K562 (cell line): ENCODE data around the gene SERPINA1. TPM values are rescaled to one million over a fixed set of nuclear protein-coding genes. Genes with fewer than 3 reads are reported as not detected.

ENCODE experiments used
- ATAC-seq: fragments of 200-7000 bp; cut with Tn5 transposase; 3 replicates; pipeline ENCODE4 v1.9.1; 2020; ENCODE audit warnings: moderate library complexity
- BruUV-seq: library from RNA; stranded (reverse); fragments of 400-500 nt; replicated peaks from 2 replicates; lab custom pipeline; 2021; lab: Mats Ljungman, UMichigan
- CTCF ChIA-PET: fragments of 300-600 bp; formaldehyde crosslinking; extraction: SDS; loops from one replicate; lab custom pipeline; 2021; ENCODE audit warnings: low intra/inter-chr PET ratio; lab: Yijun Ruan, JAX
- POLR2A ChIA-PET: fragments of 300-600, 350-650 bp; sonication (Branson Sonifier 250); formaldehyde crosslinking; extraction: SDS; loops from one replicate; lab custom pipeline; 2021; ENCODE audit warnings: antibody characterized with exemption, inconsistent platforms; lab: Yijun Ruan, JAX
- DNase-seq, 4 experiments: peaks; one replicate each; pipeline versions ENCODE4 v3.0.0 to v3.0.0-alpha.2; 2011 to 2018; ENCODE audit warnings: low spot score in 3 of 4, mixed read lengths in 3 of 4; ENCODE audit errors: extremely low read depth in 1 of 4
- FAIRE-seq: peaks from 2 replicates; lab custom pipeline; 2011; peaks lifted over from hg19 to GRCh38; lab: Jason Lieb, UNC
- H2AFZ ChIP-seq: 2 replicates; pipeline ENCODE4 v1.6.0; 2011; ENCODE audit warnings: low read depth, low read length, control low read depth, inconsistent platforms
- H3K27ac ChIP-seq: fragments of 200-600 bp; 3 replicates; pipeline ENCODE4 v1.8.0; 2011; ENCODE audit warnings: low read depth, mild to moderate bottlenecking, control low read depth, inconsistent platforms, low read length, moderate library complexity, mixed read lengths; ENCODE audit errors: extremely low read depth
- H3K27me3 ChIP-seq, 2 experiments: fragments of 300-600 bp in 1 of 2; 2 replicates in 1 of 2; 3 replicates in 1 of 2; pipeline versions ENCODE4 v1.6.0 to v1.8.0; 2011; ENCODE audit warnings: inconsistent platforms in 2 of 2, low read length in 2 of 2, mild to moderate bottlenecking in 1 of 2, mixed read lengths in 1 of 2, moderate library complexity in 1 of 2; ENCODE audit not compliant: control insufficient read depth in 2 of 2, insufficient read depth in 2 of 2
- H3K36me3 ChIP-seq: fragments of 300-600 bp; 3 replicates; pipeline ENCODE4 v1.8.0; 2011; ENCODE audit warnings: mild to moderate bottlenecking, low read length, inconsistent platforms; ENCODE audit not compliant: control insufficient read depth, insufficient read depth
- H3K4me1 ChIP-seq, 2 experiments: fragments of 200-600 bp in 1 of 2; replicated peaks in 1 of 2; 2 replicates in 1 of 2; 3 replicates in 1 of 2; pipeline versions ENCODE4 v1.5.1 to v1.8.0; 2011; ENCODE audit warnings: inconsistent platforms in 2 of 2, low read length in 2 of 2, mild to moderate bottlenecking in 1 of 2, mixed read lengths in 1 of 2, moderate library complexity in 1 of 2; ENCODE audit not compliant: control insufficient read depth in 2 of 2, insufficient read depth in 2 of 2
- H3K4me2 ChIP-seq: 2 replicates; pipeline ENCODE4 v1.6.1; 2011; ENCODE audit warnings: low read length, control low read depth, inconsistent platforms, mixed read lengths; ENCODE audit not compliant: insufficient read depth
- H3K4me3 ChIP-seq: fragments of 200-600 bp; sonication (generic), shearing (Covaris generic); 2 replicates; pipeline ENCODE4 v1.5.1; 2016; ENCODE audit warnings: control low read depth, inconsistent platforms
- H3K79me2 ChIP-seq: fragments of 200-600 bp; 3 replicates; pipeline ENCODE4 v1.8.0; 2011; ENCODE audit warnings: low read length, inconsistent platforms; ENCODE audit not compliant: control insufficient read depth, insufficient read depth
- H3K9ac ChIP-seq, 2 experiments: 2 replicates each; pipeline versions ENCODE4 v1.6.0 to v1.6.1; 2011; ENCODE audit warnings: low read depth in 2 of 2, low read length in 2 of 2, control low read depth in 1 of 2, inconsistent platforms in 1 of 2, mild to moderate bottlenecking in 1 of 2, mixed read lengths in 1 of 2; ENCODE audit not compliant: insufficient read depth in 1 of 2
- H3K9me1 ChIP-seq: one replicate; pipeline ENCODE4 v1.6.0; 2011; ENCODE audit warnings: inconsistent platforms, mild to moderate bottlenecking, low read length, moderate library complexity; ENCODE audit not compliant: control insufficient read depth, insufficient read depth
- H3K9me3 ChIP-seq: replicated peaks from 2 replicates; pipeline ENCODE4 v1.5.1; 2011; ENCODE audit warnings: low read depth, low read length, inconsistent platforms; ENCODE audit not compliant: control insufficient read depth, insufficient read depth
- H4K20me1 ChIP-seq: replicated peaks from 2 replicates; pipeline ENCODE4 v1.6.1; 2011; ENCODE audit warnings: low read length, inconsistent platforms, mixed read lengths; ENCODE audit not compliant: control insufficient read depth, insufficient read depth
- ERF ChIP-seq: fragments of 450-650 bp; formaldehyde crosslinking; IDR thresholded peaks from 2 replicates; pipeline ENCODE4 v1.4.0; 2020; ENCODE audit warnings: mild to moderate bottlenecking, mixed read lengths
- TFE3 ChIP-seq: fragments of 450-650 bp; formaldehyde crosslinking; IDR thresholded peaks from 2 replicates; pipeline ENCODE4 v1.4.0; 2020; ENCODE audit warnings: mild to moderate bottlenecking, mixed read lengths
- ZFPM2 ChIP-seq: fragments of 250-450 bp; sonication (Bioruptor Pico); IDR thresholded peaks from 2 replicates; pipeline ENCODE4 v1.5.1; 2022; ENCODE audit warnings: mild to moderate bottlenecking
- ZNF197 ChIP-seq: fragments of 200-800 bp; sonication (Bioruptor generic); IDR thresholded peaks from 2 replicates; pipeline ENCODE4 v1.6.1; 2016; ENCODE audit warnings: low read depth, missing genetic modification characterization, missing compliant biosample characterization
- ZNF318 ChIP-seq, 2 experiments: fragments of 450-650 bp; IDR thresholded peaks; 2 replicates each; pipeline ENCODE4 v1.6.1; 2016; ENCODE audit warnings: mild to moderate bottlenecking in 2 of 2, borderline replicate concordance in 1 of 2, low read depth in 1 of 2, moderate library complexity in 1 of 2
- ZNF76 ChIP-seq: fragments of 250-450 bp; sonication (Bioruptor Pico); IDR thresholded peaks from 2 replicates; pipeline ENCODE4 v1.4.0; 2020; ENCODE audit warnings: mild to moderate bottlenecking, moderate library complexity, borderline replicate concordance
- WGBS: fragments of 100-300 bp; shearing (Covaris generic); methylation state at CpG from one replicate; pipeline ENCODE4 v1.1.6; 2016; ENCODE audit warnings: low coverage, mixed read lengths; ENCODE audit not compliant: insufficient coverage; ENCODE audit errors: missing lambda C conversion rate; 5-methylcytosine and 5-hydroxymethylcytosine counted together
- in situ Hi-C: fragments of 300-500 bp; cut with MboI; formaldehyde crosslinking; loops from 4 replicates; pipeline ENCODE4 v1.15.0; 2018; ENCODE audit warnings: inconsistent platforms, mixed read lengths
- intact Hi-C: fragments of 100-400 bp; cut with micrococcal nuclease; formaldehyde crosslinking; loops from 2 replicates; pipeline ENCODE4 v1.14.2; 2022
- polyA plus RNA-seq, 8 experiments: library from polyadenylated mRNA; depleted of rRNA in 4 of 8; stranded (reverse) in 5 of 8; unstranded in 3 of 8; fragments of >200 nt; fragmentation: Nextera tagmentation in 2 of 8; fragmentation: Illumina TruSeq in 1 of 8; extraction: Ambion mirVana in 2 of 8; extraction: Trizol in 1 of 8; gene quantifications; 2 replicates each; pipeline versions ENCODE4 v1.2.1 to v1.2.3, GENCODE V29; 2011 to 2014; ENCODE audit warnings: inconsistent platforms in 1 of 8, missing spikeins in 1 of 8
- total RNA-seq, 7 experiments: library from RNA; depleted of rRNA in 6 of 7; stranded (reverse); fragments of >200 nt in 6 of 7; fragmentation: Illumina TruSeq in 2 of 7; extraction: Trizol in 2 of 7; gene quantifications; 2 replicates each; pipeline versions ENCODE4 v1.2.1 to v1.2.3, GENCODE V29; 2011 to 2021; ENCODE audit warnings: low replicate concordance in 1 of 7

The SERPINA1 gene
- total and polyA plus RNA-seq, 9 of the 15 experiments (the other 6 are each of a cell fraction or from before 2014, with no cell fraction given) = 4.1 TPM; not detected in 8

- no peak for TF ChIP-seq ZNF318 (IDR thresholded peaks at IDR 0.05; ENCODE audit: borderline replicate concordance in 1 of 2, low read depth in 1 of 2)
Observed at GRCh38 chr14:94332587-94332986, 55.8 kb downstream of the SERPINA1 start (continued).

GRCh38 chr14:94332063-94332583, 56.3 kb downstream of the SERPINA1 start:
- POLR2A ChIA-PET = no interaction called here
- intact Hi-C loops = no loop called here
- TF ChIP-seq ZFPM2 (CRISPR knock-in tag) = no peak
- no peak for TF ChIP-seq TFE3 (CRISPR knock-in tag)
- no peak for TF ChIP-seq ZNF197 (CRISPR knock-in tag)
- TF ChIP-seq ZNF76 (CRISPR knock-in tag) = no peak
- TF ChIP-seq ERF (CRISPR knock-in tag) = no peak

More at GRCh38 chr14:94332063-94332583, 56.3 kb downstream of the SERPINA1 start:
- no peaks in the 10 kb centered on the region for H3K27me3 ChIP-seq
- 0% methylated on average over 7 of the region's 7 CpGs for whole genome bisulfite sequencing
- no TSS peak for BruUV-seq
- no peak overlapping the region for H3K4me3 ChIP-seq
- H2AFZ ChIP-seq = no peak overlapping the region
- no peaks in the 10 kb centered on the region for H4K20me1 ChIP-seq
- in situ Hi-C loops = no loop called here
- H3K9me1 ChIP-seq = no peaks in the 10 kb centered on the region
- no peak overlapping the region for H3K9ac ChIP-seq
- no peaks in the 10 kb centered on the region for H3K4me1 ChIP-seq
- DNase-seq (no peak), FAIRE-seq (no peak), ATAC-seq (no peak)
- H3K9me3 ChIP-seq = no peaks in the 10 kb centered on the region
- H3K36me3 ChIP-seq = no peaks in the 10 kb centered on the region
- no peak overlapping the region for H3K27ac ChIP-seq
- no peak overlapping the region for H3K4me2 ChIP-seq
- CTCF ChIA-PET = no interaction called here
- H3K79me2 ChIP-seq = no peaks in the 10 kb centered on the region
